Measurements from ENCODE around the gene LRRC1. TPM values are rescaled to one million over a fixed set of nuclear protein-coding genes. Genes with fewer than 3 reads are reported as not detected.

LRRC1 gene
- total RNA-seq, 1 donor from 2014 or later: 14.3 TPM

DNA sequence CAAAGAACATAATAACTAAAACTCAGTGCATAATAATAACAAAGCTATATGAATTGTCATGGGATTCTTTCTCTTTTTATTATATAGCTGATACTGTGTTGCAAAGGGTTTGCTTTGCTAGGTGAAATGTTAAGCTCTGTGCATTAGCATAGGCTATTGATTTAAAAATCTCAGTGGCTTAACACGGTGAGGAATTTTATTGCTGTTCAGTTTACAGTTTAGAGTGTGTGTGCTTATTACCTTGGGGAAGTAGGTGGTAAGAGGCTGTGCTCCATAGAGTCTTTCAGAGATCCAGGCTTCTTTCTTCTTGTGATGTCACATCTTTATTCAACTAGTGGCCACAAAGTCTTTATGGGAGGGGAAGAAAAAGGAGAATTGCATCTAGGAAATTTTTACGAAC, 55.7 kb downstream of the LRRC1 start:
- Histone ChIP-seq H3K9ac (ENCODE audit: low read length) (no peak overlapping the region), H4K20me1 (ENCODE audit: insufficient read depth, low read length) (peaks cover 6% of the 10 kb centered on the region), H3K4me1 (ENCODE audit: insufficient read depth, low read length) (no peaks in the 10 kb centered on the region), H3K27me3 (ENCODE audit: insufficient read depth, low read length) (no peaks in the 10 kb centered on the region), H2AFZ (ENCODE audit: low read depth, low read length) (no peak overlapping the region), H3K36me3 (ENCODE audit: insufficient read depth, low read length) (no peaks in the 10 kb centered on the region), H3K27ac (ENCODE audit: low read depth, low read length) (no peak overlapping the region), H3K9me3 (ENCODE audit: insufficient read depth, low read depth, low read length) (no peaks in the 10 kb centered on the region), H3K4me2 (ENCODE audit: low read length) (no peak overlapping the region), H3K4me3 (ENCODE audit: insufficient read depth, low read depth, low read length) (no peak overlapping the region), H3K79me2 (ENCODE audit: insufficient read depth, low read length) (no peaks in the 10 kb centered on the region)
- Mint-ChIP-seq H3K9me3 (ENCODE audit: unreplicated experiment) (no peaks in the 10 kb centered on the region), H3K27ac (ENCODE audit: unreplicated experiment) (no peak overlapping the region), H3K4me1 (ENCODE audit: low read depth, unreplicated experiment) (peaks cover 4% of the 10 kb centered on the region), H3K4me3 (ENCODE audit: unreplicated experiment) (no peak overlapping the region), H3K27me3 (ENCODE audit: low read depth, unreplicated experiment) (no peaks in the 10 kb centered on the region), H3K36me3 (ENCODE audit: low read depth, unreplicated experiment) (peaks cover 2% of the 10 kb centered on the region)
- FAIRE-seq (no peak), DNase-seq (ENCODE audit: low read depth) (no peak)
- TF ChIP-seq CTCF (IDR thresholded peaks at IDR 0.05; ENCODE audit: insufficient read depth, low read depth, low read length) (no peak), EZH2 (IDR thresholded peaks at IDR 0.05; ENCODE audit: insufficient read depth, low read length) (no peak)

GRCh38 chr6:53851561-53851960, 56.8 kb downstream of the LRRC1 start:
- Histone ChIP-seq H4K20me1 (ENCODE audit: insufficient read depth, low read length) (peaks cover 11% of the 10 kb centered on the region), H3K9me3 (ENCODE audit: insufficient read depth, low read depth, low read length) (no peaks in the 10 kb centered on the region), H3K4me2 (ENCODE audit: low read length) (no peak overlapping the region), H3K9ac (ENCODE audit: low read length) (no peak overlapping the region), H3K27me3 (ENCODE audit: insufficient read depth, low read length) (no peaks in the 10 kb centered on the region), H3K36me3 (ENCODE audit: insufficient read depth, low read length) (no peaks in the 10 kb centered on the region), H3K4me1 (ENCODE audit: insufficient read depth, low read length) (no peaks in the 10 kb centered on the region), H2AFZ (ENCODE audit: low read depth, low read length) (no peak overlapping the region), H3K27ac (ENCODE audit: low read depth, low read length) (no peak overlapping the region), H3K79me2 (ENCODE audit: insufficient read depth, low read length) (no peaks in the 10 kb centered on the region), H3K4me3 (ENCODE audit: insufficient read depth, low read depth, low read length) (no peak overlapping the region)
- H3K4me3 Mint-ChIP-seq (ENCODE audit: unreplicated experiment): no peak overlapping the region
- H3K27ac Mint-ChIP-seq (ENCODE audit: unreplicated experiment): no peak overlapping the region
- H3K9me3 Mint-ChIP-seq (ENCODE audit: unreplicated experiment): no peaks in the 10 kb centered on the region
- H3K4me1 Mint-ChIP-seq (ENCODE audit: low read depth, unreplicated experiment): peaks cover 4% of the 10 kb centered on the region
- no peak for FAIRE-seq
- H3K36me3 Mint-ChIP-seq (ENCODE audit: low read depth, unreplicated experiment): peaks cover 2% of the 10 kb centered on the region
- TF ChIP-seq EZH2 (IDR thresholded peaks at IDR 0.05; ENCODE audit: insufficient read depth, low read length): no peak
- no peak for DNase-seq (ENCODE audit: low read depth)
- no peaks in the 10 kb centered on the region for H3K27me3 Mint-ChIP-seq (ENCODE audit: low read depth, unreplicated experiment)

- H3K79me2 ChIP-seq (ENCODE audit: insufficient read depth, low read length): no peaks in the 10 kb centered on the region
Observed at GRCh38 chr6:53852805-53853204, 58.0 kb downstream of the LRRC1 start.

More at GRCh38 chr6:53852805-53853204, 58.0 kb downstream of the LRRC1 start:
- no peak overlapping the region for H3K27ac ChIP-seq (ENCODE audit: low read depth, low read length)
- Mint-ChIP-seq H3K27me3 (ENCODE audit: low read depth, unreplicated experiment) (no peaks in the 10 kb centered on the region), H3K4me1 (ENCODE audit: low read depth, unreplicated experiment) (peaks cover 4% of the 10 kb centered on the region), H3K9me3 (ENCODE audit: unreplicated experiment) (no peaks in the 10 kb centered on the region), H3K27ac (ENCODE audit: unreplicated experiment) (no peak overlapping the region), H3K4me3 (ENCODE audit: unreplicated experiment) (no peak overlapping the region), H3K36me3 (ENCODE audit: low read depth, unreplicated experiment) (peaks cover 4% of the 10 kb centered on the region)
- no peaks in the 10 kb centered on the region for H3K27me3 ChIP-seq (ENCODE audit: insufficient read depth, low read length)
- H3K4me3 ChIP-seq (ENCODE audit: insufficient read depth, low read depth, low read length): no peak overlapping the region
- TF ChIP-seq EZH2 (IDR thresholded peaks at IDR 0.05; ENCODE audit: insufficient read depth, low read length) (no peak), CTCF (IDR thresholded peaks at IDR 0.05; ENCODE audit: insufficient read depth, low read depth, low read length) (no peak)
- no peaks in the 10 kb centered on the region for H3K36me3 ChIP-seq (ENCODE audit: insufficient read depth, low read length)
- H4K20me1 ChIP-seq (ENCODE audit: insufficient read depth, low read length): peaks cover 19% of the 10 kb centered on the region
- H3K9ac ChIP-seq (ENCODE audit: low read length): no peak overlapping the region
- DNase-seq (ENCODE audit: low read depth) (no peak), FAIRE-seq (no peak)
- no peak overlapping the region for H2AFZ ChIP-seq (ENCODE audit: low read depth, low read length)
- H3K9me3 ChIP-seq (ENCODE audit: insufficient read depth, low read depth, low read length): no peaks in the 10 kb centered on the region
- H3K4me2 ChIP-seq (ENCODE audit: low read length): no peak overlapping the region
- H3K4me1 ChIP-seq (ENCODE audit: insufficient read depth, low read length): no peaks in the 10 kb centered on the region

Measured in astrocyte (in vitro differentiated cells and primary cell).